Cardiac muscle cell (in vitro differentiated cells and primary cell): Measurements from ENCODE around the gene ABCA12. TPM values are rescaled to one million over a fixed set of nuclear protein-coding genes. Genes with fewer than 3 reads are reported as not detected.

Experiments
- DNase-seq, 2 donors: peaks; one replicate each; pipeline versions ENCODE4 v3.0.0 to v3.0.0-alpha.2; 2010 to 2017; ENCODE audit warnings: low read depth in 1 of 2, low spot score in 1 of 2
- H3K27ac ChIP-seq: fragments of 200-600 bp; sonication (generic); 2 replicates; pipeline ENCODE4 v1.5.1; 2016
- H3K27me3 ChIP-seq: fragments of 200-600 bp; sonication (generic); 2 replicates; pipeline ENCODE4 v1.6.0; 2016; ENCODE audit warnings: control low read depth
- H3K36me3 ChIP-seq: fragments of 200-600 bp; sonication (generic); 2 replicates; pipeline ENCODE4 v1.5.1; 2016; ENCODE audit warnings: control low read depth
- H3K4me1 ChIP-seq: fragments of 200-600 bp; sonication (generic); 2 replicates; pipeline ENCODE4 v1.8.1; 2017; ENCODE audit warnings: low read depth, mild to moderate bottlenecking, mixed run types
- H3K4me3 ChIP-seq: fragments of 200-600 bp; sonication (generic); 2 replicates; pipeline ENCODE4 v1.5.1; 2016; ENCODE audit warnings: mild to moderate bottlenecking
- H3K9me3 ChIP-seq: fragments of 200-600 bp; sonication (generic); 2 replicates; pipeline ENCODE4 v1.5.1; 2017; ENCODE audit warnings: low read depth, mild to moderate bottlenecking, control low read depth
- CTCF ChIP-seq: IDR thresholded peaks from 2 replicates; pipeline ENCODE4 v1.5.1; 2012; ENCODE audit warnings: low read depth, mild to moderate bottlenecking, low read length
- polyA plus RNA-seq: library from polyadenylated mRNA; unstranded; fragments of >200 nt; fragmentation: Nextera tagmentation; extraction: Ambion mirVana; gene quantifications from 2 replicates; pipeline ENCODE4 v1.2.1, GENCODE V29; 2016
- total RNA-seq: library from RNA; depleted of rRNA; stranded (reverse); fragments of >200 nt; gene quantifications from 2 replicates; pipeline ENCODE4 v1.2.3, GENCODE V29; 2016

The ABCA12 gene
- total and polyA plus RNA-seq, 2 experiments from 2014 or later: not detected

DNA sequence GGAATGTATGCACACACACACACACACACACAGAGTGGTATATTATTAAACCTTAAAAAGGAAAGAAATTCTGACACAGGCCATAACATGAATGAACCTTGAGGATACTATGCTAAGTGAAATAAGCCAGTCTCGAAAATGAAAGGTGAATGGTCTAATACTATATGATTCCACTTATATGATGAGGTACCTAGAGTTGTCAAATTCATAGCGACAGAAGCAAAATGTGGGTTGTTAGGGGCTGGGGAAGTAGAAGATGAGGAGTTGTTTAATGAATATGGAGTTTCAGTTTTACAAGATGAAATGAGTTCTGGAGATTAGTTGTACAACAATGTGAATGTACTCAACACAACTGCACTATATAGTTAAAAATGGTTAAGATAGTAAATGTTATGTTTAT lies 118.1 kb downstream of the ABCA12 start:
- DNase-seq: no peak
- Histone ChIP-seq H3K4me1 (peaks cover 12% of the 10 kb centered on the region), H3K36me3 (no peaks in the 10 kb centered on the region), H3K27ac (no peak overlapping the region), H3K9me3 (no peaks in the 10 kb centered on the region), H3K27me3 (no peaks in the 10 kb centered on the region), H3K4me3 (no peak overlapping the region)
- TF ChIP-seq CTCF: no peak

DNA sequence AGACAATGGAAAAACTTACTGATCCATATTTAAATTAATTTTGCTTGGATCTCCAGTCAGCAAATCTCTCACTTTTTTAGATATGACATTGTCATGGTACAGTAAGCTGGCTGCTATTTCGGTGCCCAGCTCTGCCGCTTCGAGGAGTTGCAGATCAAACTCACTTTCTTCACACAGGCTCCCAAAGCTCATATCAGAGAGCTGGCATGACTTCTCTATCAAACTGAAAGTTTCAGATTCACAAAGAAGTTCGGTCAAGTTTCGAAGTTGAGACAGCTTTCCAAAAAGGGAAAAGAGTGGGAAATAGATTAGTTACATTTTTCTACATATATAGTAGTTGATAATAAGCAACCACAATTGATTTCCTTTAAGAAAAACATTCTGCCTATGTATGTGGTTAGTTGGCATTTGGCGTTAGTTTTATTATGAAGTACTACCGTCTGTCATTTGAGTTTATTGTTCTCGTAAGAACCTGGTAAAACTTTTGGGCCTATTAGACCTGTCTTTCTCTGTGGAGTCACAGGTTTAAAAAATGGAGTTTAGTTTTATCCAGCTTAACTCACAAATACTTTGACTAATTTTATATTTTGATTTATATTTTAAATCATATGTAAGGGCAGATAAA lies 118.8 kb downstream of the ABCA12 start:
- H3K4me3 ChIP-seq: no peak overlapping the region
- no peaks in the 10 kb centered on the region for H3K36me3 ChIP-seq
- no peak for TF ChIP-seq CTCF
- H3K4me1 ChIP-seq: peaks cover 12% of the 10 kb centered on the region
- DNase-seq: no peak
- no peaks in the 10 kb centered on the region for H3K27me3 ChIP-seq
- H3K9me3 ChIP-seq: no peaks in the 10 kb centered on the region
- no peak overlapping the region for H3K27ac ChIP-seq

DNA sequence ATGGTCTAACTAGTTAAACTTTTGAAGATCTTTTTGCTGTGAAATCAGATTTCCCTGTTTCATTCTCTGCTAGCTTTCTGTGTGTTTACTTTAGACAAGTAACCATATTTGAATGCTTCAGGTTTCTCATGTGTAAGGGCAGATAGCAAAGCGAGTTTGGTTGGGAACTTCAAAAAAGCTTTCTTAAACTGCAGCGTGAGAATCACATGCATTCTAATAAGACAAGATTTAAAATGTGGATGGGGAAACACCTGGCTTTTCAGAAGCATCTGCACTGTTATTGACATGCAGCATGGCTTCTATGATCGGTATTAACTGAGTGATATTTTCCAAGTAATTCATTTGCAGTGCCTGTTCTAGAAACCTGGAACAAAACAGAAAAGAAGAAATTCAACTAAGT lies 119.3 kb downstream of the ABCA12 start:
- DNase-seq: no peak
- Histone ChIP-seq H3K4me3 (no peak overlapping the region), H3K9me3 (no peaks in the 10 kb centered on the region), H3K4me1 (peaks cover 12% of the 10 kb centered on the region), H3K36me3 (no peaks in the 10 kb centered on the region), H3K27me3 (no peaks in the 10 kb centered on the region), H3K27ac (no peak overlapping the region)
- no peak for TF ChIP-seq CTCF

- Histone ChIP-seq H3K36me3 (no peaks in the 10 kb centered on the region), H3K4me3 (no peak overlapping the region), H3K27me3 (no peaks in the 10 kb centered on the region), H3K4me1 (no peaks in the 10 kb centered on the region), H3K27ac (no peak overlapping the region), H3K9me3 (no peaks in the 10 kb centered on the region)
- TF ChIP-seq CTCF: no peak
- no peak for DNase-seq
Measured at GRCh38 chr2:215015421-215015820, 123.0 kb downstream of the ABCA12 start.

GRCh38 chr2:215010390-215010789 lies 128.0 kb downstream of the ABCA12 start:
- H3K4me3 ChIP-seq: no peak overlapping the region
- H3K9me3 ChIP-seq: no peaks in the 10 kb centered on the region
- TF ChIP-seq CTCF: no peak
- H3K27me3 ChIP-seq: no peaks in the 10 kb centered on the region
- DNase-seq: no peak
- H3K4me1 ChIP-seq: no peaks in the 10 kb centered on the region
- H3K27ac ChIP-seq: no peak overlapping the region
- H3K36me3 ChIP-seq: no peaks in the 10 kb centered on the region
